GM18499 (cell line): ENCODE results near the gene RBM22.

Experiments
- ATAC-seq: cut with Tn5 transposase; IDR thresholded peaks from one replicate; pipeline ENCODE4 v1.9.1; 2021; ENCODE audit warnings: moderate number of reproducible peaks; ENCODE audit not compliant: insufficient read depth, unreplicated experiment

Gene RBM22

DNA sequence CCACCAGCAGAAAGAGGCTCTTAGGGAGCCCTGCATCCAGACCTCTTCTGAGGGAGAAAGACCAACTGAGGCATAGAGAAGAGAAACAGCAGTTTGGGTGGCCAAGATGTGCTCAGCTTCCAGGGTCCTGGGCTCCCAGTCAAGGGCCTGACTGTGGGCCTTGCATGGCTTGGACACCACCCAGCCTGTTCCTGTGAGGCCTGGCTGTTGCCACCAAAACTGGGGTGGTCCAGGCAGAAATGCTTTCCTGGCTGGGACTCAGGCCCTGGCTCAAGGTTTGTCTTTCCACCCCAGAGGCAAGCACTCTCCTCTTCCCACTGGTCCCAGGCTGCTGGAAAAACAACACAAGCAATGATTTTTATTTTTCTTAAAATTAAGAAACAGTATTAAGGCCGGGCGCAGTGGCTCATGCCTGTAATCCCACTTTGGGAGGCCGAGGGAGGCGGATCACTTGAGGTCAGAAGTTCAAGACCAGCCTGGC, 26.5 kb downstream of the RBM22 start:
- no peak for ATAC-seq

DNA sequence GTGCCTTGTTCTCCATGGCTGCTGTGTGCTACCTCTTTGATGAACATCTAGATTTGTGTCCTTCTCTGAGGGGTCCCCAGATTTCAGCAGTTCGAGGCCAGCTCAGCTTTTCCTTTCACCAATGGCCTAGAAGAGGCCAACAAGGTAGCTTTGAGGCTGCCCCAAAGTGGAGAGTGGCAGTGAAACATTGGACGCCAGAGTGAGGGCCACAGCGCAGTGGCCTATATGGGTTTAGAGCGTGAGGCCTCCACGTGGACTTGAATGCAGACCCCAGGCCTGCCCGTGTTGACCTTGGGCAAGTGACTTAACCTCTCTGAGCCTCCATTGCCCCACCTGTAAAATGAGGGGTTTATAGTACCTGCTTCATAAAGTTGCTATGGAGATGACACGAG, 28.0 kb downstream of the RBM22 start:
- ATAC-seq = no peak

DNA sequence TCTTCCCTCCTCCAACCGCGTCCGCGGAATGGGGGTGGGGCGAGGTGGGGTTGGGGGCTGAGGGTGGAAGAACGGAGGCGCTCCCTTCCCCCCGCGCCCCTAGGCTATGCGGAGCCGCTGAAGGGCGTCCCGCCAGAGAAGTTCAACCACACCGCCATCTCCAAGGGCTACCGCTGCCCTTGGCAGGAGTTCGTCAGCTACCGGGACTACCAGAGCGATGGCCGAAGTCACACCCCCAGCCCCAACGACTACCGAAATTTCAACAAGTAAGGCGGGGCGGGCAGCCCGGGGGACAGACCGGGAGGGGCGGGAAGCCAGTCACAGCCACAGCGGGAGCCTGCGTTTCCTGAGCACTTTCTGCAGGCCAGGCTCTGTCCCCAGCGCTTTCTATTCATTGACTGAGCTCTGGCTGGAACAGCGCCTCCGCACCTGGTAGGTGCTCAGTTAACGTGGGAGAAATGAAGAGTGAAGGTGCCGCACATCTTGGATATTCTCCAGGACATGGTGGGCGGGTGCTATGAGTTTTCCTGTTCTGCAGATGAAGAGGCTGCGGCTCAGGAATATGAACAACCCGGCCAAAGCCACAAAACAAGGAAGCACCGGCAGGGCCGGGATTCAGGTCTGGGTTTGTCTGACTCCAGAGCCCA, 28.5 kb downstream of the RBM22 start:
- ATAC-seq = no peak

- no peak for ATAC-seq
Measured at GRCh38 chr5:150671509-150672236, 29.2 kb downstream of the RBM22 start.

- no peak for ATAC-seq
Measured at GRCh38 chr5:150670948-150671310, 29.9 kb downstream of the RBM22 start.

- no peak for ATAC-seq
Measured at GRCh38 chr5:150670275-150670947, 30.5 kb downstream of the RBM22 start.

GRCh38 chr5:150665044-150665443, 35.8 kb downstream of the RBM22 start:
- ATAC-seq = no peak

DNA sequence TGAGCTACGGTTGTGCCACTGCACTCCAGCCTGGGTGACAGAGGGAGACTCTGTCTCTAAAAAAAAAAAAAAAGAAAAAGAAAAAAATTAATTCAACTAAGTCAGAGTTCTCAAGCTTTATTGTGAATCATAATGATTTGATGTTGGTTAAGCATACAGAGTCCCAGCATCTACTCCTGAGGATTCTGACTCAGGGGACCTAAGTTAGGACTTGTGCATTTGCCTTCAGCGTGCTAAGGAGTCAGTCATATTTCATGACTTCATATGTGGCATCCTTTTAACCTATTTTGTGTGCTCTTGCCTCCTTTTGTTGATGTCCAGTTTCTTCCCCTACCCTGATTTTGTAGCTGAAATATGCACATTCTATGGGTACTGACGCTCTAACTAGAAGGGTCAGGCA, 36.9 kb downstream of the RBM22 start:
- ATAC-seq = no peak

DNA sequence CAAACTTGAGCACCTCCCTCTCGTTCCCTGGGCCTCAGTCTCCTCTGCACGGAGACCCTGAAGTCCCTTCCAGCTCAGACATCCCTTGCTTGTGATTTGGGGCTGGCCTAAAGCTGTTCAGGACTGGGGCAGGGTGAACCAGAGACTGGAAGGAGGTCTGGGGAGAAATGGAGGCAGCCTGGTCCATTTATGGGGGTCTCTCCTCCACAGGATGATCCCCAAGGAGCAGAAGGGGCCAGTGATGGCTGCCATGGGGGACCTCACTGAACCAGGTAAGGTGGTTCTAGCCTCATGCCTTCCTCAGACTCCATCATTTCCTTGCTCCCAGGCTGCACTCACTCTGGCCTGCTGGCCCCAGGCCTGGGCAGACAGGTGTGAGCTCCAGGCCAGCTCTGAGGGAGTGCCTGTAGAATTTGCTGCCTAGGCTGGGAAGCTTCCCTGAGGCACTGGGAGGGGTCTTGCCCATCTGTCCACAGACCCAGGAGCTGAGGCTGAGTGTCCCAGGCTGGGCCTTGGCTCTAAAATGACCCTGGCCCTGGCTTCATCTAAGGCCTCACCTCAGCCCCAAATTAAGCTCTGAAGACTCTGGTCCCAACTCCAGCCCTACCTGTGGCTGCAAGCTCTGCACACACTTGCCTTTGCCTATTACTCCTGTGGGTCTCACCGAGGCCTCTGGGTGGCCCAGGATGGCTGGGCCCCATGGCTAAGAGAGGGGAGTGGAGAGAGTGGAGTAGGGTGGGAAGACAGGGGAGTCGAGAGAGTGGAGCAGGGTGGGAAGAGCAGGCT, 37.9 kb downstream of the RBM22 start:
- ATAC-seq = no peak

- ATAC-seq = no peak
Measured at GRCh38 chr5:150661821-150662596, 38.9 kb downstream of the RBM22 start.

GRCh38 chr5:150661086-150661485, 39.8 kb downstream of the RBM22 start, which contains the start of gene MYOZ3:
Gene MYOZ3, plus strand, starts transcription at chr5:150661251. Its CDS starts 1,691 bp downstream, at chr5:150662942.
- no peak for ATAC-seq

DNA sequence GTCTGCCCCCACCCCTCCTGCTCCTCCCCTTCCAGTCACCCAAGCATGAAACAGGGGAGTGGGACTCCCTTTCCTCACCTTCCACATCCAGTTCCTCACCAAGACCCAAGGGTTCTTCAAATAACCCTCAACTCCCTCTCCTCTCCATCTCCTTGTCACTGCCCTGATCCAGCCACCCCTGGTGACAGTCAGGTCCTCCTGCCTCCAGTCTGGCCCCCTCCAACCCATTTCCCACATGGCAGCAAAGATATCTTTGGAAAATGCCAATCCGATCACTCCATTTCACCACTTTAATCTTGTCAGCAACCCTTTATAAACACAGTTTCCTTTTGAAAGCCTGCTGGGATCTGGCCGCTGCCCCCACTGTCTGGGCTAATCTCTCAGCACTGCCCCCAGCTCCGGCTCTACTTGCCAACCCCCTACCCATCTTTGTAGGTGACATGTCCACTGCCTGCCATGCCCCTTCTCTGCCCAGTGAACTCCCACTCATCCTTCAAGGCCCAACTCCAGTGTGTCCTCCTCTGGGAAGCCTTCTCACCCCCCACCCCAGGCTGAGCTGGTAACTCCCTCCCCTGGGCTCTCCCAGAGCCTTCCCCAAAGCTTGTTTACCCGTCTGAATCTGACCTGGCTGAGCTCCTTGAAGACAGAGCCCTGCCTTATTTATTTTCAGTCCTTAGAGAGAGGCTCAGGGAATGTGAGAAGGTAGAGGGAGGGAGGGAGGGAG, 40.6 kb downstream of the RBM22 start:
- ATAC-seq = no peak

GRCh38 chr5:150659360-150660107, 41.3 kb downstream of the RBM22 start:
- ATAC-seq = no peak

- ATAC-seq = no peak
Measured at GRCh38 chr5:150658699-150659265, 42.1 kb downstream of the RBM22 start.

- no peak for ATAC-seq
Measured at GRCh38 chr5:150658121-150658520, 42.7 kb downstream of the RBM22 start.

- ATAC-seq = peak; percentile 46
Measured at GRCh38 chr5:150656191-150657132, 44.4 kb downstream of the RBM22 start.

DNA sequence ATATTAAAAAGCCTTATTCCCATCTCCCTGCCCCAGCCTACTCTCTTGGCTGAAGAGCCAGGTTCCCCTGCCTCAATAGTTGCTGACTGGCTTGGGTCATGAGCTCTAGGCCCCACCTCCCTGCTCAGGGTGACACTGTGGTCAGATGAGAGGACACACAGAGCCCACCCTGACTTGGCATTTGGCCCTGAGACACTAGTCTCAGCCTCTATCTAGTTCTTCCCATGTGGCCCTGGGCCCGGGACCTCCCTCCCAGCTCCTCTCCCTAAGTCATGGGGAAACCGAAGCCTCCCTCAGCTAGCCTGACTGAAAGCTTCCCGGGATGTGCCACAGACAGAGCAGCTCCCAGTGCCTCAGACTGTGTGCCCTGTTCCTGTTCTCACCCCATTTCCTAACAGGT, 45.6 kb downstream of the RBM22 start:
- ATAC-seq = no peak
